ENCODE results near the gene FARP1.
A peak's percentile ranks its signal among the peaks of the same experiment; 100 is the strongest.

Gene FARP1

GRCh38 chr13:98411617-98412265 is 268.8 kb downstream of the FARP1 start:
- TF ChIP-seq CTCF (conservative IDR thresholded peaks at IDR 0.05) = no peak
- peak overlapping the region; percentile 98; the same call in 1 of the 2 replicates for H3K27ac ChIP-seq

- peak overlapping the region; percentile 98 for H3K27ac ChIP-seq
These were observed 270.4 kb downstream of the FARP1 start for GRCh38 chr13:98413278-98413677.

GRCh38 chr13:98413796-98414195 is 270.9 kb downstream of the FARP1 start:
- peak overlapping the region; percentile 98 for H3K27ac ChIP-seq
- no peak for TF ChIP-seq CTCF (conservative IDR thresholded peaks at IDR 0.05)

GRCh38 chr13:98415326-98416070 is 272.6 kb downstream of the FARP1 start:
- no peak for TF ChIP-seq CTCF (conservative IDR thresholded peaks at IDR 0.05)
- peak overlapping the region; percentile 98 for H3K27ac ChIP-seq

- no peak for TF ChIP-seq CTCF (conservative IDR thresholded peaks at IDR 0.05)
- peak overlapping the region; percentile 98 for H3K27ac ChIP-seq
These were observed 273.5 kb downstream of the FARP1 start for GRCh38 chr13:98416408-98416807.

GRCh38 chr13:98419786-98420553 is 277.1 kb downstream of the FARP1 start:
- TF ChIP-seq CTCF (conservative IDR thresholded peaks at IDR 0.05) = no peak
- peak overlapping the region; percentile 98; the same call in 1 of the 2 replicates for H3K27ac ChIP-seq

- no peak for TF ChIP-seq CTCF (conservative IDR thresholded peaks at IDR 0.05)
- no peak overlapping the region for H3K27ac ChIP-seq
These were observed 277.8 kb downstream of the FARP1 start for GRCh38 chr13:98420554-98421175.
